Measurements from ENCODE around the gene CORIN. TPM values are rescaled to one million over a fixed set of nuclear protein-coding genes. Genes with fewer than 3 reads are reported as not detected.

Gene CORIN
- total and polyA plus RNA-seq, 2 of the 13 experiments (the other 11 are each of a cell fraction or from before 2014, with no cell fraction given) = 0.84 to 1.2 TPM

DNA sequence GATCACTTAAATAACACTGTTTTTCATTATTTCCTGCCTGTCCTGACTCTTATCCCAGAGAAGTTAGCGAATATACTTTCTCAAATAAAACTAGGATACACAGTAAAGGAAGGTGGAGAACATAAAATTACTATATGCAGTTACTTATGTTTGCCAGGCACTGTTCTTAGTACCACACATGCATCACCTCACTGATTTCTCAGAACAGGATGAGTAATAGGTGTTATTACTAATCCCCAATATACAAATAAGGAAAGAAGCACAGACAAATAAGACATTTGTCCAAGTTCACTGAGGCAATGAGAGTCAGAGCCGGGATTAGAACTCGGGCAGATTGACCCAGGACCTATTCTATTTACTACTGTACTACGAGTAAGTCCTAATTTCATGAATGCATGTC is 91.7 kb downstream of the CORIN start:
- ATAC-seq = no peak
- no peak for DNase-seq (ENCODE audit: low spot score)

More for the DNA sequence above, 91.7 kb downstream of the CORIN start:
- Histone ChIP-seq H3K27me3 (ENCODE audit: control insufficient read depth in 1 of 2, insufficient read depth in 2 of 2, low read length in 2 of 2) (no peaks in the 10 kb centered on the region), H3K4me2 (ENCODE audit: low read depth, low read length) (no peak overlapping the region), H3K36me3 (replicated peaks in 1 of 2; ENCODE audit: control insufficient read depth in 1 of 2, insufficient read depth in 2 of 2, low read length in 2 of 2) (no peaks in the 10 kb centered on the region), H3K79me2 (ENCODE audit: insufficient read depth, low read length) (no peaks in the 10 kb centered on the region), H4K20me1 (ENCODE audit: insufficient read depth, low read length) (no peaks in the 10 kb centered on the region), H2AFZ (ENCODE audit: low read length) (no peak overlapping the region), H3K4me1 (ENCODE audit: insufficient read depth, low read length) (peaks cover 23% of the 10 kb centered on the region), H3K9ac (ENCODE audit: insufficient read depth, low read depth, low read length) (no peak overlapping the region), H3K9me3 (ENCODE audit: low read length) (no peaks in the 10 kb centered on the region), H3K4me3 (replicated peaks in 1 of 3; ENCODE audit: insufficient read depth in 1 of 3, low read depth in 2 of 3, low read length in 3 of 3) (no peak overlapping the region), H3K27ac (ENCODE audit: extremely low read length, insufficient read depth, low read length) (no peak overlapping the region)
- intact Hi-C loops (cut with micrococcal nuclease; ENCODE audit: unreplicated experiment) = no loop called here
- WGBS (ENCODE audit: low lambda C conversion rate) = 82% methylated on average over 4 of the region's 4 CpGs
- TF ChIP-seq, protein P1, sequence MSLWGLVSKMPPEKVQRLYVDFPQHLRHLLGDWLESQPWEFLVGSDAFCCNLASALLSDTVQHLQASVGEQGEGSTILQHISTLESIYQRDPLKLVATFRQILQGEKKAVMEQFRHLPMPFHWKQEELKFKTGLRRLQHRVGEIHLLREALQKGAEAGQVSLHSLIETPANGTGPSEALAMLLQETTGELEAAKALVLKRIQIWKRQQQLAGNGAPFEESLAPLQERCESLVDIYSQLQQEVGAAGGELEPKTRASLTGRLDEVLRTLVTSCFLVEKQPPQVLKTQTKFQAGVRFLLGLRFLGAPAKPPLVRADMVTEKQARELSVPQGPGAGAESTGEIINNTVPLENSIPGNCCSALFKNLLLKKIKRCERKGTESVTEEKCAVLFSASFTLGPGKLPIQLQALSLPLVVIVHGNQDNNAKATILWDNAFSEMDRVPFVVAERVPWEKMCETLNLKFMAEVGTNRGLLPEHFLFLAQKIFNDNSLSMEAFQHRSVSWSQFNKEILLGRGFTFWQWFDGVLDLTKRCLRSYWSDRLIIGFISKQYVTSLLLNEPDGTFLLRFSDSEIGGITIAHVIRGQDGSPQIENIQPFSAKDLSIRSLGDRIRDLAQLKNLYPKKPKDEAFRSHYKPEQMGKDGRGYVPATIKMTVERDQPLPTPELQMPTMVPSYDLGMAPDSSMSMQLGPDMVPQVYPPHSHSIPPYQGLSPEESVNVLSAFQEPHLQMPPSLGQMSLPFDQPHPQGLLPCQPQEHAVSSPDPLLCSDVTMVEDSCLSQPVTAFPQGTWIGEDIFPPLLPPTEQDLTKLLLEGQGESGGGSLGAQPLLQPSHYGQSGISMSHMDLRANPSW (CRISPR knock-in tag; IDR thresholded peaks at IDR 0.05; ENCODE audit: borderline replicate concordance) = no peak
- no peak for TF ChIP-seq PAF1 (CRISPR knock-in tag; IDR thresholded peaks at IDR 0.05)
- TF ChIP-seq RORA (CRISPR knock-in tag; IDR thresholded peaks at IDR 0.05) = no peak
- TF ChIP-seq RBAK (CRISPR knock-in tag; IDR thresholded peaks at IDR 0.05) = no peak
- no peak for TF ChIP-seq ZFP62 (CRISPR knock-in tag; IDR thresholded peaks at IDR 0.05)
- TF ChIP-seq PRMT3 (CRISPR knock-in tag; IDR thresholded peaks at IDR 0.05; ENCODE audit: borderline replicate concordance, low read depth) = no peak
- no peak for TF ChIP-seq NR2F2 (IDR thresholded peaks at IDR 0.05; ENCODE audit: borderline replicate concordance, low read depth)
- TF ChIP-seq, protein P2, sequence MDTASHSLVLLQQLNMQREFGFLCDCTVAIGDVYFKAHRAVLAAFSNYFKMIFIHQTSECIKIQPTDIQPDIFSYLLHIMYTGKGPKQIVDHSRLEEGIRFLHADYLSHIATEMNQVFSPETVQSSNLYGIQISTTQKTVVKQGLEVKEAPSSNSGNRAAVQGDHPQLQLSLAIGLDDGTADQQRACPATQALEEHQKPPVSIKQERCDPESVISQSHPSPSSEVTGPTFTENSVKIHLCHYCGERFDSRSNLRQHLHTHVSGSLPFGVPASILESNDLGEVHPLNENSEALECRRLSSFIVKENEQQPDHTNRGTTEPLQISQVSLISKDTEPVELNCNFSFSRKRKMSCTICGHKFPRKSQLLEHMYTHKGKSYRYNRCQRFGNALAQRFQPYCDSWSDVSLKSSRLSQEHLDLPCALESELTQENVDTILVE (CRISPR knock-in tag; IDR thresholded peaks at IDR 0.05) = no peak
- TF ChIP-seq, protein P3, sequence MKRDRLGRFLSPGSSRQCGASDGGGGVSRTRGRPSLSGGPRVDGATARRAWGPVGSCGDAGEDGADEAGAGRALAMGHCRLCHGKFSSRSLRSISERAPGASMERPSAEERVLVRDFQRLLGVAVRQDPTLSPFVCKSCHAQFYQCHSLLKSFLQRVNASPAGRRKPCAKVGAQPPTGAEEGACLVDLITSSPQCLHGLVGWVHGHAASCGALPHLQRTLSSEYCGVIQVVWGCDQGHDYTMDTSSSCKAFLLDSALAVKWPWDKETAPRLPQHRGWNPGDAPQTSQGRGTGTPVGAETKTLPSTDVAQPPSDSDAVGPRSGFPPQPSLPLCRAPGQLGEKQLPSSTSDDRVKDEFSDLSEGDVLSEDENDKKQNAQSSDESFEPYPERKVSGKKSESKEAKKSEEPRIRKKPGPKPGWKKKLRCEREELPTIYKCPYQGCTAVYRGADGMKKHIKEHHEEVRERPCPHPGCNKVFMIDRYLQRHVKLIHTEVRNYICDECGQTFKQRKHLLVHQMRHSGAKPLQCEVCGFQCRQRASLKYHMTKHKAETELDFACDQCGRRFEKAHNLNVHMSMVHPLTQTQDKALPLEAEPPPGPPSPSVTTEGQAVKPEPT (CRISPR knock-in tag; IDR thresholded peaks at IDR 0.05; ENCODE audit: low read depth) = no peak
- TF ChIP-seq KMT2A (CRISPR knock-in tag; IDR thresholded peaks at IDR 0.05) = no peak
- TF ChIP-seq, protein P4, sequence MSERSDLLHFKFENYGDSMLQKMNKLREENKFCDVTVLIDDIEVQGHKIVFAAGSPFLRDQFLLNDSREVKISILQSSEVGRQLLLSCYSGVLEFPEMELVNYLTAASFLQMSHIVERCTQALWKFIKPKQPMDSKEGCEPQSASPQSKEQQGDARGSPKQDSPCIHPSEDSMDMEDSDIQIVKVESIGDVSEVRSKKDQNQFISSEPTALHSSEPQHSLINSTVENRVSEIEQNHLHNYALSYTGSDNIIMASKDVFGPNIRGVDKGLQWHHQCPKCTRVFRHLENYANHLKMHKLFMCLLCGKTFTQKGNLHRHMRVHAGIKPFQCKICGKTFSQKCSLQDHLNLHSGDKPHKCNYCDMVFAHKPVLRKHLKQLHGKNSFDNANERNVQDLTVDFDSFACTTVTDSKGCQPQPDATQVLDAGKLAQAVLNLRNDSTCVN (CRISPR knock-in tag; IDR thresholded peaks at IDR 0.05; ENCODE audit: borderline replicate concordance) = no peak
- no peak for TF ChIP-seq ZNF124 (CRISPR knock-in tag; IDR thresholded peaks at IDR 0.05)
- TF ChIP-seq KAT8 (CRISPR knock-in tag; IDR thresholded peaks at IDR 0.05) = no peak
- TF ChIP-seq, protein P5, sequence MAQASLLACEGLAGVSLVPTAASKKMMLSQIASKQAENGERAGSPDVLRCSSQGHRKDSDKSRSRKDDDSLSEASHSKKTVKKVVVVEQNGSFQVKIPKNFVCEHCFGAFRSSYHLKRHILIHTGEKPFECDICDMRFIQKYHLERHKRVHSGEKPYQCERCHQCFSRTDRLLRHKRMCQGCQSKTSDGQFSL (CRISPR knock-in tag; IDR thresholded peaks at IDR 0.05) = no peak
- BruUV-seq (replicated peaks) = no TSS peak
- FAIRE-seq = no peak
- CTCF ChIA-PET (ENCODE audit: low intra/inter-chr PET ratio, low total read pairs) = no interaction called here
- in situ Hi-C loops (cut with HindIII; ENCODE audit: extremely low pct_ligation_motif_present, low pct_unique_long_range_greater_than_20kb) = no loop called here
- POLR2A ChIA-PET = no interaction called here

Measured in HepG2 (cell line).